HG02852 (cell line): ENCODE data around the gene APOBEC3C.
"Not testable (repeated sequence)": the region's sequence is repeated elsewhere in the genome, so short reads cannot be mapped to it uniquely, and the experiment has no call there.

ENCODE experiments used
- ATAC-seq: cut with Tn5 transposase; IDR thresholded peaks from one replicate; pipeline ENCODE4 v1.9.1; 2021; ENCODE audit warnings: mild to moderate bottlenecking, moderate library complexity; ENCODE audit not compliant: unreplicated experiment

The APOBEC3C gene

GRCh38 chr22:39013942-39014722 lies at the start of gene APOBEC3C:
TSS of gene APOBEC3C (plus strand) at chr22:39014257. CDS start at chr22:39014363, 106 bp downstream.
- ATAC-seq = peak; percentile 81

GRCh38 chr22:38964306-38964705 lies 49.8 kb upstream of the APOBEC3C start:
- ATAC-seq = no peak

- ATAC-seq = no peak
Observed at GRCh38 chr22:38964989-38965388, 49.1 kb upstream of the APOBEC3C start.

GRCh38 chr22:38965614-38966379 lies 48.3 kb upstream of the APOBEC3C start:
- ATAC-seq = no peak

- no peak for ATAC-seq
Observed at GRCh38 chr22:38966380-38966702, 47.7 kb upstream of the APOBEC3C start.

GRCh38 chr22:38966942-38967341 lies 47.1 kb upstream of the APOBEC3C start:
- ATAC-seq = no peak

- ATAC-seq = no peak
Observed at GRCh38 chr22:38967451-38968450, 46.3 kb upstream of the APOBEC3C start.

GRCh38 chr22:38968801-38969200 lies 45.3 kb upstream of the APOBEC3C start:
- ATAC-seq = no peak

GRCh38 chr22:38970551-38970950 lies 43.5 kb upstream of the APOBEC3C start:
- ATAC-seq = no peak

GRCh38 chr22:38971202-38971601 lies 42.9 kb upstream of the APOBEC3C start:
- ATAC-seq = no peak

- no peak for ATAC-seq
Observed at GRCh38 chr22:38971791-38972190, 42.3 kb upstream of the APOBEC3C start.

GRCh38 chr22:38972558-38972957 lies 41.5 kb upstream of the APOBEC3C start:
- ATAC-seq = no peak

- no peak for ATAC-seq
Observed at GRCh38 chr22:38973289-38974169, 40.5 kb upstream of the APOBEC3C start.

- ATAC-seq = no peak
Observed at GRCh38 chr22:38974170-38974825, 39.8 kb upstream of the APOBEC3C start.

GRCh38 chr22:38974826-38975175 lies 39.3 kb upstream of the APOBEC3C start:
- no peak for ATAC-seq

GRCh38 chr22:38977289-38977688 lies 36.8 kb upstream of the APOBEC3C start:
- ATAC-seq = not testable (repeated sequence)

GRCh38 chr22:38980587-38980986 lies 33.5 kb upstream of the APOBEC3C start:
- not testable (repeated sequence) for ATAC-seq

GRCh38 chr22:38981005-38981991 lies 32.8 kb upstream of the APOBEC3C start:
- peak; percentile 23 for ATAC-seq
